Activated CD4-positive, alpha-beta T cell treated with anti-CD3 and anti-CD28 coated beads for 24 hours (primary cell): Measurements from ENCODE around the gene IL6R.
A peak's percentile ranks its signal among the peaks of the same experiment; 100 is the strongest.
"Not testable (repeated sequence)": the region's sequence is repeated elsewhere in the genome, so short reads cannot be mapped to it uniquely, and the experiment has no call there.

ENCODE experiments used
- DNase-seq, 2 donors: peaks; one replicate each; pipeline ENCODE4 v3.0.0-alpha.2; 2020; ENCODE audit warnings: low read depth in 2 of 2

IL6R gene

DNA sequence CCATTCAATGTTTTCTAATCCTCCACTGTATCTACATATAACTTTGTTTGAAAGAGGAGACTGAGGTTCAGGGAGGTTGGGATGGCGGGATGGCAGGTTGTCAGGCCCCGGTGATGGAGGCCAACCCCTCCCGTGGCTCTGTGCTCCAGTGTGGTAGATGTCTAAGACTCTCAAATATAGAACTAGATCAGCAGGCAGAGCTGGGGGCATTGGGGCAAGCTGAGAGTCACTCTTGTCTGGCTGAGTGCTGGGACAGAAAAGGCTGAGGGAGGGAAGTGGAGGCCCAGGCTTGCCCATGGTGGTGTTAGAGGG, 1.7 kb downstream of the IL6R start:
- DNase-seq: no peak

GRCh38 chr1:154407198-154408091, 2.3 kb downstream of the IL6R start:
- peak in 1 of 2 donors; percentile 49 for DNase-seq

- no peak for DNase-seq
Observed at GRCh38 chr1:154408174-154408777, 3.1 kb downstream of the IL6R start.

GRCh38 chr1:154410185-154410827, 5.2 kb downstream of the IL6R start:
- no peak for DNase-seq

- no peak for DNase-seq
Observed at GRCh38 chr1:154411525-154411924, 6.4 kb downstream of the IL6R start.

DNA sequence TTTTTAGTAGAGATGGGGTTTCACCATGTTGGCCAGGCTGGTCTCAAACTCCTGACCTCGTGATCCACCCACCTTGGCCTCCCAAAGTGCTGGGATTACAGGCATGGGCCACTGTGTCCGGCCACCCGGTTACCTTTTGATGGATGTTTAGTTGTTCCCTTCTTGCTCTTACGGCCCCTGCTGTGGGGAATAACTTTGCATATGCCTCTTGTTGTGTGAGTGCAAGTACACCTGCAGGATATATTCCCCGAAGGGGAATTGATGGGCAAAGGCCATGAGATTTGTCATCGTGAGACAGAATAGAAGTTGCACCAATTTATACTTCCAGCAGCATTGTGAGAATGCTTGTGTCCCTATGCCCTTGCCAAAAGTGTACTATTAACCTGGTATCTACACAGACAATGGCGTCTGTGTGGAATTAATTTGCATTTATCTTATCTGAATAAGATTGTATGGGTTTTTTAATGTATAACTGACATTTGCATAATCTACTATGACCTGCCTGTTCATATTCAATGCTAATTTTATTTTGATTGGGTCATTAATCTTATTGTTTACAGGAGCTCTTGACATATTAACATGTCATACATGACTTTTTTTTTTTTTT, 8.1 kb downstream of the IL6R start:
- no peak for DNase-seq

DNA sequence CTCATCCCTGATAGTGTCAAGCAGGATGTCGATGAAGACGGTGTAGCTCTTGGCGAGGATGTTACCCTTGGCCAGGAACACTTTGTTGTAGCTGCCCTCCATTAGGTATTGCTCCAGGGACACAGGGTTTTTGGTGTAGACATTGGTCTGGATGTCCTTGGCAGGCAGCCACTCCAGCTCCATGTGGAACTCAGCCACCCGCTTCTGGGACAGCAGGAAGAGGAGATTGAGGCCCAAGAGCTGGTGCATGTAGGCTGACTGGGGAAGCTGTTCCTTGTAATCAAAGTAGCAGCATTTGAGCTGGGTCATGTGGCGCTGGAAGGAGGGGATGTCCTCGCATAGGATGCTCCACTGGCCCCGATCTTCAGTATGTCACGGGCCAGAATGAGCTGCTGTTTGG, 9.5 kb downstream of the IL6R start:
- no peak for DNase-seq

DNA sequence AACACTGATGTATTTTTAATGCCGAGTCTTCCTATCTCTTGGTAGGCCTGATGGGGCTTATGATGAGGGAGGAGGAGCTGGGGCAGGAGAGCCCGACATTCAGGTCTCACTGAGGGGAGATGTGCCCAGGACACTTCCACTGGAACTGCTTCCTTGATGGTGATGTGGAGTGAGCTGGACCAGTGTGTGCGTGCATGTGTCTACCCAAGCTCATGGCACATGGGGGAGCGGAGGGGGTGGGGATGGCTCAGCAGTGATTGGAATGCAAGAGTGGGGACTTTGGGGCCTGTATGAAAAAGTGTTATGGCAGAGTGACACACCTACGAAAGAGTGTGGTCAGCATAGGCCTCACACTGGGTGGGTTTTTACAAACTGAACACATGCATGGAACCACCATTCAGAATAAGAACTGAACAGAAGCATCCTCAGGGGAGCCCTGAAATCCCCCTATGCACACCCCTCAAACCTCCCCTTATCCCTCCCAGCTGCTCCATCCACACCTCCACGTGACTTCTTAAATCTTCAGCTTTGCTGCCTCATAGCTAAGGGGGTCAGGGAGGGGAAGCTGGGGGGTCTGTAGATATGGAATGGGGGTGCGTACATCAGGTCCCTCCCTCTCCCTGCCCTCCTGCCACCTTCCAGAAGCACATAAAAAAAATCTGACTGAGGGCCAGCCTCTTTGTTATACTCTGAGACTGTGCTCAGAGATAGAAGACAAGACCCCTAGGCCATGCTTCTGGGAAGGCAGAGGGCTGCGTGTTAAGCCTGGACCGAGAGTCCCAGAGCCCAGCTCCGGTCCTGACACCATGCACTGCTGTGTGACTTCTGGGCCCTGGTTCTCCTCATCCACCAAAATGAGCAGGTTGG, 11.6 kb downstream of the IL6R start:
- no peak for DNase-seq

- DNase-seq: no peak
Observed at GRCh38 chr1:154417338-154417608, 12.1 kb downstream of the IL6R start.

- DNase-seq: no peak
Observed at GRCh38 chr1:154418062-154418921, 13.1 kb downstream of the IL6R start.

DNA sequence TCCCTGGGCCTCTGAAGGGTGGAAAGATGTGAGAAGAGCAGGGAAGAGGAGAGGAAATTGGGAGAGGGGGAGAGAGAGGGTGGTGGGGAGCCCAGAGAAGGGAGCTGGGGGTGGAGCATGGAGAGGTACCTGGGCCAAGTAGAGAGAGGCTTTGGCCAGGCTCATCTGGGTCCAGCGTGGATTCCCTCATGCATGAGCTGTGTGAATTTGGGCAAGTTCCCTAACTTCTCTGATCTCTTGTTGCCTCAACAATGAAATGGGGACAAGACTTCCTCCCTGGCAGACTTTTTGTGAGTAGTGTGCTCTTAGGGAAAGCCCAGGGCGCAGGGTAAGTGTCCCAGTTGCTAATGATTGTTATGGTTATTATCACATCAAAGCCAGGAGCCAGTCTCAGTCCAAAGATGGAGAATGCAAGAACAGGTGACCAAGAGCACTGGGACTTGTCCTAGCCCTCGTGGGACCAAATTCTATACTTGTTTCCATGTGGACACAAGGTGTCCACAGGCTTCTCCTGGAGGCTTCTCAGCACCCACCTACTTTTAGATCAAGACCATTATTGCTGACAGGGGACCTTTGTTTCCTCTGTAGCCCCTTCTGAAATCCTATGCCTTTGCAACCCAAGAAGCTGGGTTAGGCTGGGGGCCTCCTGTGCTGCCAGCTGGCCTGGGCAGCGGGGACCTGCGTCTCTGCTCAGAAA, 13.9 kb downstream of the IL6R start:
- DNase-seq: no peak

- peak in 1 of 2 donors; percentile 28 for DNase-seq
Observed at GRCh38 chr1:154419620-154420571, 14.8 kb downstream of the IL6R start.

- DNase-seq: no peak
Observed at GRCh38 chr1:154420961-154421924, 16.1 kb downstream of the IL6R start.

GRCh38 chr1:154422049-154422448, 16.9 kb downstream of the IL6R start:
- DNase-seq: not testable (repeated sequence)

- DNase-seq: no peak
Observed at GRCh38 chr1:154422521-154422920, 17.4 kb downstream of the IL6R start.

DNA sequence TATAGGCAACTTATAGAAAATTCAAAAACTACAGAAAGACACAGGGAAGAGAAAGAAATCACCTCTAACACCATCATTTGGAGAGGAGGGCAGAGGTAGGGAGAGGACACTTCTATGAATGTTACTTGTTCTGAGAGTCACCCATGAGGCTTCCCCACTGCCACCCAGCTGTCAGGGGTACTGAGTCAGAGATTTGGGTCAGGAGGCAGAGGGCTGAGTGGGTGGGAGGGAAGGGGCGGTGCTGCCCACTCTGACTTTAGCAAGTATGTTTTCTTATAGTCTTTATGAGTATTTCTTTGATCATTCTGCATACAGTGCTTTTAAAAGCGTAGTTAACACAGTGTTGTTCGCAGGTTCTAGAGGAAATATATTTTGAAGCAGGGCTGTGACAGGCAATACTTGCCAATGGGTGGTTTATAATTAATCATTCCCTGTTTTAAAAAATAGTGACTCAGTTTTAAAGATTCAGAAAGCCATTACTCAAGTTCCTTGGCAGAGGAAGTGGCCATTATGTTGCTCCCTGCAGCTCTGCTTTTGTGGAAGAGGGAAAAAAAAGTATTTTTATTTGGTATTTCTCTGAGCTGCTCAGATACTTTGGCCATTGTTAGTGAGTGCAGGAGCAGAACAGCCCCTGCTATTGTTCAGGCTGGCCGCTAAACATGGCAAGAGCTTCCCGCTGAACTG, 18.3 kb downstream of the IL6R start:
- DNase-seq: peak in 1 of 2 donors; percentile 35

DNA sequence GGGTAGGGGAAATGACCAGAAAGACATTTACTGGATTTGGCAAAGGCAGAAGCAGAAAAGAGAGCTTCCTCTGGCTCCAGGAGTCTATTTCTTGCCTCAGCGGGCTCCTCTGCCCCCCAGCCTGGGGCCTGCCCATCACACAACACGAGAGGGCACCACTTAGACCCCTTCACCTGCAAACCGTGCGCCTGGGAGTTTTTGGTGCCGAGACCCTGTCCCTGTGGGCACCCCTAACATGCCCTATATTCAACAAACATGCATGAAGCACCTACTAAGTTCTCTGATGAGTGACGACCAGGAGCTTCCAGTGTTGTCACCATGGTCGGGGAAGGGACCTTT, 18.8 kb downstream of the IL6R start:
- DNase-seq: no peak
